Ureter (tissue), 1 donor: ENCODE data around the gene RPTOR. TPM values are rescaled to one million over a fixed set of nuclear protein-coding genes. Genes with fewer than 3 reads are reported as not detected.

Experiments
- DNase-seq: peaks from one replicate; pipeline ENCODE4 v3.0.0-alpha.2; 2020; ENCODE audit warnings: low spot score
- total RNA-seq: library from RNA; stranded (reverse); gene quantifications from one replicate; pipeline ENCODE4 v1.2.4, GENCODE V29; 2023
- donor health status: DM: yes; HTN: yes; CAD: no.

The RPTOR gene
- total RNA-seq, 1 donor from 2014 or later, result 64.2 TPM

- peak; percentile 87 for DNase-seq
These were observed 414.8 kb downstream of the RPTOR start for GRCh38 chr17:80959330-80960036.

DNA sequence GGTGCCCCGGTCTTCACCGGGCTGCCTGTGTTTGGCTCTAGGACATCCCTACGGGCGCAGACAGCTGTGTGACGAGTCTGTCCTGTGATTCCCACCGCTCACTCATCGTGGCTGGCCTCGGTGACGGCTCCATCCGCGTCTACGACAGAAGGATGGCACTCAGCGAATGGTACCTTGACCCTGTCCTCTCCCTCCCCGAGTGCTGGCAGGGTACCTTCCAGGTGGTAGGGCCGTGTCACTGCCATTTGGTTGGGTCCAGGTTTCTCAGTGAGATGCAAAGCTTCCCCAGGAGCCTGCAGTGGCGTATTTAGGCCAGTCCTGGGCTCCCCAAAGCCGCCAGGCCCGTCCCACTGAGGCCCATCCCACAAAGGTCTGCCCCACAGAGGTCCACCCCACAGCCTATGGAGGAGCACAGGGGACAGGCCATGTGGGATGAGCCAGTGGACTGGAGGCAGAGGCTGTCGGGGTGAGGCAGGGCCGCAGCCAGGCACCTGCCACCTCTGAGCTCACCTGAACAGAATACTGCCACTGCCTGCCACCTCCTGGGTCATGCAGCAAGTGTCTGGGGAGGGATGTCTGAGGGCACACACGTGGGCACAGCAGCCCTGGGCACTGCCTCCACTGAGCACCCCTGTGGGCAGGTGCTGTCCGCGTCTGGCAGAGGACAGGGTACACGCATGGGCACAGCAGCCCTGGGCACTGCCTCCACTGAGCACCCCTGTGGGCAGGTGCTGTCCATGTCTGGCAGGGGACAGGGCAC is 415.6 kb downstream of the RPTOR start:
- DNase-seq, result no peak

DNA sequence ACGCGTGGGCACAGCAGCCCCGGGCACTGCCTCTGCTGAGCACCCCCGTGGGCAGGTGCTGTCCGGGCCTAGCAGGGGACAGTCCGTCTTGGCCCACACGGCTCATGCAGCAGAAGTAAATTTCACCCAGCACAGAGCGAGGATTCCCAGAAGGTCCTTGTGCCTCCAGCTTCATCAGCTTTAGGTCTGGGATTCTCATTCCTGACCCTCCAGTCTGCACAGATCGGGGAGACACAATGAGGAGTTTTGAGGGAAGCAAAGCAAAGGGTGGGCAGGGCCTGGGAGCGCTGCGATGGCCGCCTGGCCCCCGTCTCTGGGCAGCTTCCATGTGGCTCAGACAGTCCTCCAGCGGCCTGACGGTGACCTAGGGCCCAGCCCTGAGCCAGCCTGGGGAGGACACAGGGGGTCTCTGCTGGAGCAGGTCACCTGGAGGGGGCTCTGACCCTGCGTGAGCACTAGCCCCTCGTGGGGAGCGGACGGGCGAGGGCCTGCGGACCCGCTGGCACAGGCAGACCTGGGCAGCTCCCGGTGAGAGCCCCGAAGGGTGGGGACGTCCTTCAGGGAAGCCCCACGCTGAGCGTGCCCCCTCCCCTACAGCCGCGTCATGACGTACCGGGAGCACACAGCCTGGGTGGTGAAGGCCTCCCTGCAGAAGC is 416.3 kb downstream of the RPTOR start:
- no peak for DNase-seq

- DNase-seq, result no peak
These were observed 417.1 kb downstream of the RPTOR start for GRCh38 chr17:80961541-80962330.

DNA sequence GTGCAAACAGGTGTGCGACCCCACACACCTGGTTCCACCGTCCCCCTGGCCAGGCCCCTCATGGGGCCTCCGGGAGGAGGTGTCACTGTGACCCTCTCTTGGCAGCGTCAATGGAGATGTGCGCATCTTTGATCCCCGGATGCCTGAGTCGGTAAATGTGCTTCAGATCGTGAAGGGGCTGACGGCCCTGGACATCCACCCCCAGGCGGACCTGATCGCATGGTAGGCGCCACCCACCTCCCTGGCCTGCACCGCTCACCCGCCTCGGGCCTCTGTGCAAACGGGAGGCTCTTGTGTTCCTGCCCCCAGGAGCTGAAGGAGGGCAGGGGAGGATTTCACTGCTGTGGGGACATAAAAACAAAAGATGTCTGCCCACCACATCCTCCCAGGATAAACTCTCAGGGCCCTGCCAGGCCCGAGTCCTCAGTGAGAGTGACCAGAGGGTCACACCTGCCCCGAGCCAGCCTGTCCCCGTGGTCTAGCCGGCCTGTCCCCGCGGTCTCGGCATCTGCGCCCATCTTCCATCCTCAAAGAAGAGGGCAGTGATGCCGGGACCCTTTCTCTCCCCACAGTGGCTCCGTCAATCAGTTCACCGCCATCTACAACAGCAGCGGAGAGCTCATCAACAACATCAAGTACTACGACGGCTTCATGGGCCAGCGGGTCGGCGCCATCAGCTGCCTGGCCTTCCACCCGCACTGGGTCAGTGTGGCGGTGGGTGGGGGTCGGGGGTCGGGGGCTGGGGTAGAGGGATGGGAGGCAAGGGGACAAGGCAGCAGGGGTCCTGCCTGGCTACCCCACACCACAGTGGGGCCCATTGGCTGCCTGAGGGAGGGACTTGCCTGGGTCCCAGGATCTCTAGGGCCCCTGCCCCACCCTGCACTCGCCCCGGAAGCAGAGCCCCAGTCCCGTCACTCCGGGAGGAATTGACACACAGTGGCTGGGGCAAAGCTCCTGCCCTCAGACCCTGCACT is 418.0 kb downstream of the RPTOR start:
- no peak for DNase-seq

GRCh38 chr17:80963812-80964543 is 419.3 kb downstream of the RPTOR start:
- no peak for DNase-seq

- no peak for DNase-seq
These were observed 419.9 kb downstream of the RPTOR start for GRCh38 chr17:80964544-80964856.

- DNase-seq, result no peak
These were observed 420.4 kb downstream of the RPTOR start for GRCh38 chr17:80964859-80965580.

- DNase-seq, result no peak
These were observed 421.0 kb downstream of the RPTOR start for GRCh38 chr17:80965606-80966005.

DNA sequence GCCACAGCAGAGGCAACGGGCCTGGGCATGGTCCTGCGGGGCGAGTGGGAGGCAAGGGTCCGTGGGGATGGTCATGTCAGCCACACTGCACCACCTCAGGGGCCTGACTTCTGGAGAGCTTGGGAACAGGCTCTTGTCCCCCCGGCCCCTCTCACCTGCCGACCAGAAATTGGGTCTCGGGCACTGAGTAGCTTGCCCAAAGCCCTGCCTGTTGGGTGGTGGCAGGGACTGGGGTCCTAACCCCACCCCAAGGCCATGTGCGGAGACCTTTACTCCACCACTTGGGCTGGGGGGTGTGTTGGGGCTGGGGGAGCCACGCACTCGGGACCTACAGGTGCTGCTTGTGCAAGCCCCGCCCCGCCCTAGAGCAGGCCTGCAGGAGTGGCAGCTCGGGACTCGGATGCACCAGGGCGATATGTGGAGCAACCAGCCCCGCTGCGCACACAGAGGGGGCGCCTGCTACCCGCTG is 422.8 kb downstream of the RPTOR start:
- DNase-seq, result no peak

DNA sequence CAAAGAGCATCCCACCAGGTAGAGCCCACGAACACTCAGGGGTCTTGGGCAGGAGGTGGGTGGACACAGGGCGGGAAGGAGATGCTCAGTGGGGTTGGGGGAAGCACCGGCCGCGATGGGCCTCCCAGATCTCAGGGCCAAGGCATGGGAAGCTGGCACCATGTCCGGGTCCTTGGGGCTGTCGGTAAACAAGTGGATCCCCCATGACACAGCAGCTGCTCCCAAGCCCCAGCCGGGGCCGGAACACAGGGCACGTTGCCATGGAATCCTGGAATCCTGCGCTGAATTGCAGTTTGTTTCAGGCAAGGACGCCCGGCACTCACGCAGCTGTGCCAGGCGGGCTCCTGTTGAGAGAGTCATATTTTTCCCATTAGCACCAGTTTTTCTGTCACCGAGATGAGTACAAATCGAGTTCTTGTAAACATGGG is 424.0 kb downstream of the RPTOR start:
- DNase-seq, result no peak

GRCh38 chr17:80969030-80969673 is 424.5 kb downstream of the RPTOR start:
- no peak for DNase-seq

- DNase-seq, result no peak
These were observed 425.0 kb downstream of the RPTOR start for GRCh38 chr17:80969674-80970043.

- no peak for DNase-seq
These were observed 425.6 kb downstream of the RPTOR start for GRCh38 chr17:80970044-80970761.

GRCh38 chr17:80970762-80971703 is 426.4 kb downstream of the RPTOR start:
- DNase-seq, result no peak

GRCh38 chr17:80971704-80972304 is 427.2 kb downstream of the RPTOR start:
- DNase-seq, result no peak

- DNase-seq, result no peak
These were observed 432.1 kb downstream of the RPTOR start for GRCh38 chr17:80976701-80977100.
